ENCODE measurements around the gene CPSF3. TPM values are rescaled to one million over a fixed set of nuclear protein-coding genes. Genes with fewer than 3 reads are reported as not detected.

CPSF3 gene
- total RNA-seq, 1 experiment from 2014 or later = 68.5 TPM

GRCh38 chr2:9474361-9475057 lies 51.1 kb downstream of the CPSF3 start, which contains the start of gene IAH1 (continued):
- TF ChIP-seq MAX (IDR thresholded peaks at IDR 0.05) (peak; percentile 26), ZNF274 (IDR thresholded peaks at IDR 0.05; ENCODE audit: low read depth, low read length) (no peak), CEBPB (IDR thresholded peaks at IDR 0.05; ENCODE audit: low read depth) (no peak)

DNA sequence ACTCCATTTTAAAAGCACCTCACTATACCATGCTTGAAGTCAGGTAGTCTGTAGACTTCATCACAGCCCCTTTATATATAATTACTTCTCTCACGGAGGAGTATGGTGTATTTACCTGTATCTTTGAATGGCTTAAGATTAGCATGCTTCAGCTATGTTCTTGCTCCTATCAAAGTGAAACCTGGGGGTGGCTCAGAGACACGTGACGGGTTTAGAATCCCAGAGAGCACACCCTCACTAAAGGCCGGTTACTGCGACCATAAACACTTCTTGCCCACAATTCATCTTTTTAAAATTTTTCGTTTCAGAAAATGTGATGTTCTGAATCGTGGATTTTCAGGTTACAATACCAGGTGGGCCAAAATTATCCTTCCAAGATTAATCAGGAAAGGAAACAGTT lies 54.5 kb downstream of the CPSF3 start:
- Histone ChIP-seq H2AFZ (ENCODE audit: low read depth, low read length, poor library complexity, severe bottlenecking) (no peak overlapping the region), H3K9me3 (ENCODE audit: control insufficient read depth in 1 of 2, insufficient read depth in 1 of 2, low read depth in 1 of 2, low read length in 2 of 2) (no peaks in the 10 kb centered on the region), H3K4me3 (replicated peaks in 1 of 2; ENCODE audit: low read depth in 1 of 2, low read length in 2 of 2) (no peak overlapping the region), H3K27ac (ENCODE audit: low read depth, low read length) (no peak overlapping the region), H3K9me2 (ENCODE audit: insufficient read depth) (no peaks in the 10 kb centered on the region), H3K4me1 (ENCODE audit: control insufficient read depth in 1 of 2, insufficient read depth in 2 of 2, low read length in 2 of 2) (peaks cover 5 to 22% of the 10 kb centered on the region in 2 experiments; a peak in 3 of 4 replicates), H3K36me3 (ENCODE audit: control insufficient read depth in 1 of 2, insufficient read depth in 2 of 2, low read length in 2 of 2) (peaks cover 7 to 21% of the 10 kb centered on the region in 2 experiments), H4K20me1 (ENCODE audit: insufficient read depth) (no peaks in the 10 kb centered on the region; the same call in 1 of the 2 replicates), H3K9ac (ENCODE audit: low read length) (no peak overlapping the region), H3K4me2 (ENCODE audit: low read length) (no peak overlapping the region), H3K27me3 (ENCODE audit: insufficient read depth, low read length) (no peaks in the 10 kb centered on the region), H3K79me2 (ENCODE audit: insufficient read depth, low read length) (peaks cover 4% of the 10 kb centered on the region; the same call in 1 of the 2 replicates)
- TF ChIP-seq ZFX (IDR thresholded peaks at IDR 0.05) = no peak
- TF ChIP-seq ZBTB33 (IDR thresholded peaks at IDR 0.05; ENCODE audit: extremely low read depth, insufficient replicate concordance, low read length) = no peak
- TF ChIP-seq RAD21 (IDR thresholded peaks at IDR 0.05; ENCODE audit: low read depth) = no peak
- no peak for TF ChIP-seq POLR2AphosphoS5 (IDR thresholded peaks at IDR 0.05; ENCODE audit: low read depth, low read length)
- ChIA-PET CTCF (no interaction called here), RAD21 (ENCODE audit: low non-redundant PET in 1 of 2, low total read pairs in 2 of 2, uncharacterized antibody in 2 of 2, unreplicated experiment in 2 of 2) (no interaction called here), POLR2A (no interaction called here)
- ATAC-seq (no peak), DNase-seq (ENCODE audit: low read depth, low spot score) (no peak)
- intact Hi-C loops (cut with micrococcal nuclease) = loop anchor here (10.0 kb wide), 1 partner anchor 333 kb away; no protein-coding TSS in a partner anchor
- BruUV-seq (replicated peaks) = no TSS peak

All from HCT116 (cell line).